Cardiac muscle cell (in vitro differentiated cells and primary cell): ENCODE measurements around the gene NOL4L. TPM values are rescaled to one million over a fixed set of nuclear protein-coding genes. Genes with fewer than 3 reads are reported as not detected.

Source experiments
- DNase-seq, 2 donors: peaks; one replicate each; pipeline versions ENCODE4 v3.0.0 to v3.0.0-alpha.2; 2010 to 2017; ENCODE audit warnings: low read depth in 1 of 2, low spot score in 1 of 2
- H3K27ac ChIP-seq: fragments of 200-600 bp; sonication (generic); 2 replicates; pipeline ENCODE4 v1.5.1; 2016
- H3K27me3 ChIP-seq: fragments of 200-600 bp; sonication (generic); 2 replicates; pipeline ENCODE4 v1.6.0; 2016; ENCODE audit warnings: control low read depth
- H3K36me3 ChIP-seq: fragments of 200-600 bp; sonication (generic); 2 replicates; pipeline ENCODE4 v1.5.1; 2016; ENCODE audit warnings: control low read depth
- H3K4me1 ChIP-seq: fragments of 200-600 bp; sonication (generic); 2 replicates; pipeline ENCODE4 v1.8.1; 2017; ENCODE audit warnings: low read depth, mild to moderate bottlenecking, mixed run types
- H3K4me3 ChIP-seq: fragments of 200-600 bp; sonication (generic); 2 replicates; pipeline ENCODE4 v1.5.1; 2016; ENCODE audit warnings: mild to moderate bottlenecking
- H3K9me3 ChIP-seq: fragments of 200-600 bp; sonication (generic); 2 replicates; pipeline ENCODE4 v1.5.1; 2017; ENCODE audit warnings: low read depth, mild to moderate bottlenecking, control low read depth
- polyA plus RNA-seq: library from polyadenylated mRNA; unstranded; fragments of >200 nt; fragmentation: Nextera tagmentation; extraction: Ambion mirVana; gene quantifications from 2 replicates; pipeline ENCODE4 v1.2.1, GENCODE V29; 2016
- total RNA-seq: library from RNA; depleted of rRNA; stranded (reverse); fragments of >200 nt; gene quantifications from 2 replicates; pipeline ENCODE4 v1.2.3, GENCODE V29; 2016
- TF ChIP-seq, protein P1 (sequence below): IDR thresholded peaks from 2 replicates; pipeline ENCODE4 v1.5.1; 2012; ENCODE audit warnings: low read depth, mild to moderate bottlenecking, low read length

NOL4L gene
- total and polyA plus RNA-seq, 2 experiments from 2014 or later: 29.9 to 42.9 TPM

DNA sequence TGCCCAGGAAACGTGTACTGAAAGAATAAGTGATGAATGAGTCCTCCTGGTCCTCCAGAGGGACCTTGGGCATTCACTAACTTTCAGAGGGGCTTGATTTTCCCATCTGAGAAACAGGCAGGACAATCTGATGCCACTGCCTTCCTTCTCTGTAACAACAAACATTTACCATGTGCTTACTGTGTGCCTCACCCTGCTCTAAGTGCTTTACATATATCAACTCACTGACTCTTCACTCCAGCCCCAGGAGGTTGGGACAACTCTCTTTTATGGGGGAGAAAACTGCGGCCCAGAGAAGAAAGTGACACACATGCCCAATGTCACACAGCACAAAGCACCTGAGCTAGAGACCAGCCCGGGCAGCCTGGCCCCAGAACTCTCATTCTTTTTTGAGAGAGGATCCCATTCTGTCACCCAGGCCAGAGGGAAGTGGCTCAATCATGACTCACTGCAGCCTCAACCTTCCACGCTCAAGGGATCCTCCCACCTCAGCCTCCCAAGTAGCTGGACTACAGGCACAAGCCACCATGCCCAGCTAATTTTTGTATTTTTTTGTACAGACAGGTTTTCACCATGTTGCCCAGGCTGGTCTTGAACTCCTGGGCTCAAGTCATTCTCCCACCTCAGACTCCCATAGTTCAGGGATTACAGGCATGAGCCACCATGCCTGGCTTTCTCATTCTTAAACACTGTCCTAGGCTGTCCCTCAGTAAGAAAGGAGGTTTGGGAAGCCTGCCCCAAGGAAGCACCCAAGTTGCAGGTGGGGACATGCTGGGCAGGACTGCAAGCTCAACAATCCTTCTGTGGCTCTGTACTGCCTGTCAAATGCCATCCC is 38.0 kb downstream of the NOL4L start:
- H3K9me3 ChIP-seq: no peaks in the 10 kb centered on the region
- no peak overlapping the region for H3K4me3 ChIP-seq
- H3K4me1 ChIP-seq: peaks cover 8% of the 10 kb centered on the region
- no peaks in the 10 kb centered on the region for H3K27me3 ChIP-seq
- H3K36me3 ChIP-seq: no peaks in the 10 kb centered on the region
- H3K27ac ChIP-seq: no peak overlapping the region
- TF ChIP-seq, protein P1, sequence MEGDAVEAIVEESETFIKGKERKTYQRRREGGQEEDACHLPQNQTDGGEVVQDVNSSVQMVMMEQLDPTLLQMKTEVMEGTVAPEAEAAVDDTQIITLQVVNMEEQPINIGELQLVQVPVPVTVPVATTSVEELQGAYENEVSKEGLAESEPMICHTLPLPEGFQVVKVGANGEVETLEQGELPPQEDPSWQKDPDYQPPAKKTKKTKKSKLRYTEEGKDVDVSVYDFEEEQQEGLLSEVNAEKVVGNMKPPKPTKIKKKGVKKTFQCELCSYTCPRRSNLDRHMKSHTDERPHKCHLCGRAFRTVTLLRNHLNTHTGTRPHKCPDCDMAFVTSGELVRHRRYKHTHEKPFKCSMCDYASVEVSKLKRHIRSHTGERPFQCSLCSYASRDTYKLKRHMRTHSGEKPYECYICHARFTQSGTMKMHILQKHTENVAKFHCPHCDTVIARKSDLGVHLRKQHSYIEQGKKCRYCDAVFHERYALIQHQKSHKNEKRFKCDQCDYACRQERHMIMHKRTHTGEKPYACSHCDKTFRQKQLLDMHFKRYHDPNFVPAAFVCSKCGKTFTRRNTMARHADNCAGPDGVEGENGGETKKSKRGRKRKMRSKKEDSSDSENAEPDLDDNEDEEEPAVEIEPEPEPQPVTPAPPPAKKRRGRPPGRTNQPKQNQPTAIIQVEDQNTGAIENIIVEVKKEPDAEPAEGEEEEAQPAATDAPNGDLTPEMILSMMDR: no peak
- DNase-seq: no peak

DNA sequence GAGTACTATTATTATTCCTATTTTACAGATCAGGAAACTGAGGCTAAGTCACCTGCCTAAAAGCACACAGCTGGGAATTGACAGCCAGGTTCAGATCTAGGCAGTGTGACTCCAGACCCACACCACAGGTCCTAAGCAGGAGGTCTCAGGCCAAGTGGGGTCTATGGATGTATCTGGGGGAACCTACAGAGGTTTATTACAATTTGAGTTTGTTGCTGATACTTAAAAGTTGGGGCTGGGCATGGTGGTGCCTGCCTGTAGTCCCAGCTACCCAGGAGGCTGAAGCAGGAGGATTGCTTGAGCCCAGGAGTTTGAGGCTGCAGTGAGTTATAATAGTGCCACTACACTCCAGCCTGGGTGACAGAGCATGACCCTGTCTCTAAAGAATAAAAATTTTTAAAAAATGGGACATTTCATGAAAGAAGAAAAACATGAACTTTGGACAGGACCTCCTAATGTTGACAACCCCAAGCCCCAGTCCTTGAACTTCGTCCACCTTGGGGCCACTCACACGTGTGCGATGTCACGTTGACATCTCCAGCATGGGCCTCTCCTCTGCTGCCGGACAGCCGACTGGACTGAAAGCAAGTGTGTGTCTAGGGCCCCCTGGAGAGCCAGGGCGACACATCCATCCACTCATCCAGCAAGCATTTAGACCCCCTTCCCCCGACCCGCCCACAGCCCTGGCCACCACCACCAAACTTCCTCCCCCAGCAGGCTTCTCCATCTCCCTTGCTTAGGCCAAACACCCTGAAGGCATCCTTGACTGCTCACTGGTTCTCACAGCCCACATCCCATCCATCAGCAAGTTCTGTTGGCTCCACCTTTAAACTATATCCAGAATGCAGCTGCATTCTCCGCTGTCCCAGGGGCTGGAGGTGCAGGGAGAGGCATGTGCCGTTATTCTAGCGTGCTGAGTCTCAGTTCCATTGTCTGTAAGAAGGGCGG is 40.0 kb downstream of the NOL4L start:
- H3K27me3 ChIP-seq: no peaks in the 10 kb centered on the region
- H3K9me3 ChIP-seq: no peaks in the 10 kb centered on the region
- no peaks in the 10 kb centered on the region for H3K36me3 ChIP-seq
- peaks cover 12% of the 10 kb centered on the region for H3K4me1 ChIP-seq
- TF ChIP-seq, protein P1: no peak
- no peak for DNase-seq
- no peak overlapping the region for H3K4me3 ChIP-seq
- H3K27ac ChIP-seq: no peak overlapping the region

DNA sequence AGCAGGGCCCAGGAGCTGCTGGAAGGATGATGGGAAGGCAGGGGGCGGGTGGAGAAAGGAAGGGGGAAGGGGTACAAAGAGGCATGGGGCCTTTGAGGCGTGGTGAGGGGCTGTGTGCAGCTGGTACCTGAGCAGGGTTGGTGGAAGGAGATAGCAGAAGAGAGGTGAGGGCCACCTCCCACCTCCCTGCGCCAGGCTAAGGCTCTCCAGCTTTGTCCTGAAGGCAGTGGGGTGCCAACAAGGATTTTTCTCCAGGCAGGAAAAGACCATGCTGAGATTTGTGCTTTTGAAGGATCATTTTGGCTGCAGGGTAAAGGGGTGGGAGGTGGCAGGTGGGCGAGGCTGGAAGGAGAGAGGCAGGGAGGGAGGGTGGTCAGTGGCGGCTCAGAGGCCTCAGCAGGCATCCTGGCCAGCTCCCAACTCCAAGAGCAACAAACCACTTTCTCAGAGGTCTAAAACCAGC is 40.8 kb downstream of the NOL4L start:
- Histone ChIP-seq H3K27ac (no peak overlapping the region), H3K27me3 (no peaks in the 10 kb centered on the region), H3K4me1 (peaks cover 14% of the 10 kb centered on the region), H3K9me3 (no peaks in the 10 kb centered on the region), H3K36me3 (no peaks in the 10 kb centered on the region), H3K4me3 (no peak overlapping the region)
- TF ChIP-seq, protein P1: no peak
- no peak for DNase-seq

DNA sequence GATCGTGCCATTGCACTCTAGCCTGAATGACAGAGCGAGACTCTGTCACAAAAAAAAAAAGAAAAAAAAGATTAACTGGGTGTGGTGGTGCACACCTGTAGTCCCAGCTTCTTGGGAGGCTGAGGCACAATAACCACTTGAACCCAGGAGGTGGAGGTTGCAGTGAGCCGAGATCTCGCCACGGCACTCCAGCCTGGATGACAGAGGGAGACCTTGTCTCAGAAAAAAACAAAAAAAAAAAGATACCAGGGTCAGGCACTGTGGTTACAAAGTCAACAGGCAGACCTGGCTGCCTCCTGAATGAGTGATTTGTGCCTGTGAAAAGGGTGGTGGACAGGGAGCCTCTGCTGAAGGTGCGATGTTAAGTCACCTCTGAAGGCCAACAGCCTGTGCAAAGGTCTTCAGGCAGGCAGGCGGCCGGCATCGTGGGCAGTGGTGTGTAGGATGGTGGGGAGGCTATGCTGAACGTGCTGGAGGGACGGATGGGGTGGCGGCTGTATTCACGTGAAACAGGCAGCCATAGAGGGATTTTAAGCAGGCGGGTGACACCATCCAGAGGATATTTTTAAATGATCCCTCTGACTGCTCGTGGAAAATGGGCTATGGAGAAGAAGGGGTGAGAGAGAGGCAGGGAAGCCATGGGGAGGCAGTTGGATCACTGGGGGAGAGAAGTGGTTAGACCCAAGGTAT is 41.4 kb downstream of the NOL4L start:
- Histone ChIP-seq H3K36me3 (no peaks in the 10 kb centered on the region), H3K9me3 (no peaks in the 10 kb centered on the region), H3K27ac (no peak overlapping the region), H3K4me3 (no peak overlapping the region), H3K27me3 (no peaks in the 10 kb centered on the region), H3K4me1 (peaks cover 20% of the 10 kb centered on the region)
- no peak for DNase-seq
- TF ChIP-seq, protein P1: no peak

DNA sequence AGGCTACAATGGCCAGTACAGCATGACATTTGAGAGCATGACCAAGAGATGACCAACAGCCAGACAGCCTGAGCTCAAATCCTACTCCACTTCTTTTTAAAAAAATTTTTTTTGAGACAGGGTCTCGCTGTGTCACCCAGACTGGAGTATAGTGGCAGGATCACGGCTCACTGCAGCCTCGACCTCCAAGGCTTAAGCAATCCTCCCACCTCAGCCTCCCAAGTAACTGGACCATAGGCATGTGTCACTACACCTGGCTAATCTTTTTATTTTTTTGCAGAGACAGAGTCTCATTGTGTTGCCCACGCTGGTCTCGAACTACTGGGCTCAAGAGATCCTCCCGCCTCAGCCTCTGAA is 42.9 kb downstream of the NOL4L start:
- Histone ChIP-seq H3K9me3 (no peaks in the 10 kb centered on the region), H3K4me3 (no peak overlapping the region), H3K27me3 (no peaks in the 10 kb centered on the region), H3K36me3 (no peaks in the 10 kb centered on the region), H3K4me1 (peaks cover 34% of the 10 kb centered on the region), H3K27ac (no peak overlapping the region)
- DNase-seq: no peak
- TF ChIP-seq, protein P1: no peak
